ENCODE measurements around the gene MAPK8IP2.
A peak's percentile ranks its signal among the peaks of the same experiment; 100 is the strongest.

MAPK8IP2 gene

DNA sequence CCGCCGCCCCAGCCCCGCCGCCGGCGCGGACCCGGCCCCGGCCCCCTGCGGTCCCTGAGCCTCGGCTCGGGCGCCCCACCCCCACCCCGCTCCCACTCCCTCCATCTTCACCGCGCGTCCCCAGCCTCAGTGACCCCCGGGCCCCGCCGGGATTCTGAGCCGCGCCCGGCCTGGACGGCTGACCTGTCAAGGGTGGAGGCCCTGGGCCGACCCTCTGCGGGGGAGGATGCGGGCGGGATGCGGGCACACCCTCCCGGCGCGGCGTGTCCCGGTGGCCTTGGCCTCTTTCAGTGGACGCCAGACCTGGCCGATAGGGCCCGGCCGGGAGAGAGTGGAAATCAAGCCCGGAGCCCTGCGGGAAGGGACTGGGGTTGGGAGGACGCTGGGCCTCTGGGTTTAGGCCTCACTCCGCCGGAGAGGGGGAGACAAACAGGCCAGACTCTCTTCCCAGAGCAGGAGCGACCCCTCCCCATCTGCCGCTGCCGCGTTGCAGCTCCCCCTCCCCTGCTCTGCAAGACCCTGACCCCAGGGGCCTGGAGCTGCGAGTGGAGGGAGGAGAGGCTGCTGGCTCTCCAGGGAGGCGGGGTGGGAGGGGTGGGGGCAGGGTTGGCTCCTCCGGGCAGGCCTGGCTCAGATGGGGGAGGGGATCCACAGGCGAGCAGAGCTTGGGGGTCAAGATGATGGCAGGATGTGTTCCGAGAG, 525 bp downstream of the MAPK8IP2 start:
- TF ChIP-seq BACH2 (CRISPR knock-in tag; IDR thresholded peaks at IDR 0.05; ENCODE audit: borderline replicate concordance) (no peak), PPARA (CRISPR knock-in tag; IDR thresholded peaks at IDR 0.05; ENCODE audit: borderline replicate concordance) (no peak), TOX (CRISPR knock-in tag; IDR thresholded peaks at IDR 0.05; ENCODE audit: borderline replicate concordance) (no peak), ZNF8 (CRISPR knock-in tag; IDR thresholded peaks at IDR 0.05) (no peak), SNAI2 (CRISPR knock-in tag; IDR thresholded peaks at IDR 0.05) (no peak), ZC3H10 (CRISPR knock-in tag; IDR thresholded peaks at IDR 0.05) (no peak), CSDC2 (CRISPR knock-in tag; IDR thresholded peaks at IDR 0.05) (no peak)
- peak; percentile 13; the same call in 1 of the 3 replicates for ATAC-seq

DNA sequence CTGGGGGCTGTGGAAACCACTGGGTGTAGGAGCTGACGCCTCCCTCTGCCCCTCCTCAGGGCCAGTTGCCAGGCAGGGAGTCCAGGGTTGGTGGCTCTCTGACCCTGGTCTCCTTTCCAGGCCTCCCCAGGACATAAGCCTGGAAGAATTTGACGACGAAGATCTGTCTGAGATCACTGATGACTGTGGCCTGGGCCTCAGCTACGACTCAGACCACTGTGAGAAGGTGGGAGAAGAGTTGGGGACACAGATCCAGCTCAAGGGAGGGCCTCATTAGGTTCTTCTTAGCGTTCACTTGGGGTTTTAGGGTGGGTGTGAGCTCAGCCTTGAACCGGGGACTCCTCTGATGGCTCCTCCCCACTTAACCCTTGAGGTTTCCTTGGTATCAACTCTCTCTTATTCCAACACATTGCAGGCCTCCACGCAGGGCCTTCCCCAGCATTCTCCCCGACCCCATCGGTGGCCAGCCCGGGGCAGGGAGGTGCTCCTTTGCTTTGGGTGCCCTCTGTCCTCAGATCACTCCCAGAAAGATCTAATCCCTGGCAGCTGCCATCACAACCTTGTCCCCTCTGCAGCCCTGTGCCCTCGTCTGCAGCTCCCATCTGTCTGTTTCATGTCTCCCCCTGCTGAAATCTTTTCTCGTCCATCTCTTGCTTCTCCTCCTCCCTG, 1.2 kb downstream of the MAPK8IP2 start:
- ATAC-seq = no peak
- TF ChIP-seq, protein P1, sequence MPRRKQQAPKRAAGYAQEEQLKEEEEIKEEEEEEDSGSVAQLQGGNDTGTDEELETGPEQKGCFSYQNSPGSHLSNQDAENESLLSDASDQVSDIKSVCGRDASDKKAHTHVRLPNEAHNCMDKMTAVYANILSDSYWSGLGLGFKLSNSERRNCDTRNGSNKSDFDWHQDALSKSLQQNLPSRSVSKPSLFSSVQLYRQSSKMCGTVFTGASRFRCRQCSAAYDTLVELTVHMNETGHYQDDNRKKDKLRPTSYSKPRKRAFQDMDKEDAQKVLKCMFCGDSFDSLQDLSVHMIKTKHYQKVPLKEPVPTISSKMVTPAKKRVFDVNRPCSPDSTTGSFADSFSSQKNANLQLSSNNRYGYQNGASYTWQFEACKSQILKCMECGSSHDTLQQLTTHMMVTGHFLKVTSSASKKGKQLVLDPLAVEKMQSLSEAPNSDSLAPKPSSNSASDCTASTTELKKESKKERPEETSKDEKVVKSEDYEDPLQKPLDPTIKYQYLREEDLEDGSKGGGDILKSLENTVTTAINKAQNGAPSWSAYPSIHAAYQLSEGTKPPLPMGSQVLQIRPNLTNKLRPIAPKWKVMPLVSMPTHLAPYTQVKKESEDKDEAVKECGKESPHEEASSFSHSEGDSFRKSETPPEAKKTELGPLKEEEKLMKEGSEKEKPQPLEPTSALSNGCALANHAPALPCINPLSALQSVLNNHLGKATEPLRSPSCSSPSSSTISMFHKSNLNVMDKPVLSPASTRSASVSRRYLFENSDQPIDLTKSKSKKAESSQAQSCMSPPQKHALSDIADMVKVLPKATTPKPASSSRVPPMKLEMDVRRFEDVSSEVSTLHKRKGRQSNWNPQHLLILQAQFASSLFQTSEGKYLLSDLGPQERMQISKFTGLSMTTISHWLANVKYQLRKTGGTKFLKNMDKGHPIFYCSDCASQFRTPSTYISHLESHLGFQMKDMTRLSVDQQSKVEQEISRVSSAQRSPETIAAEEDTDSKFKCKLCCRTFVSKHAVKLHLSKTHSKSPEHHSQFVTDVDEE (CRISPR knock-in tag; IDR thresholded peaks at IDR 0.05) = no peak
- TF ChIP-seq PPARA (CRISPR knock-in tag; IDR thresholded peaks at IDR 0.05; ENCODE audit: borderline replicate concordance) = no peak
- no peak for TF ChIP-seq GLIS3 (CRISPR knock-in tag; IDR thresholded peaks at IDR 0.05)
- no peak for TF ChIP-seq TOX (CRISPR knock-in tag; IDR thresholded peaks at IDR 0.05; ENCODE audit: borderline replicate concordance)
- TF ChIP-seq ZC3H10 (CRISPR knock-in tag; IDR thresholded peaks at IDR 0.05) = no peak
- no peak for TF ChIP-seq ZFP3 (CRISPR knock-in tag; IDR thresholded peaks at IDR 0.05)
- TF ChIP-seq SNAI2 (CRISPR knock-in tag; IDR thresholded peaks at IDR 0.05) = no peak
- TF ChIP-seq ZFP30 (CRISPR knock-in tag; IDR thresholded peaks at IDR 0.05) = no peak
- no peak for TF ChIP-seq ISL1 (CRISPR knock-in tag; IDR thresholded peaks at IDR 0.05)
- TF ChIP-seq, protein P2, sequence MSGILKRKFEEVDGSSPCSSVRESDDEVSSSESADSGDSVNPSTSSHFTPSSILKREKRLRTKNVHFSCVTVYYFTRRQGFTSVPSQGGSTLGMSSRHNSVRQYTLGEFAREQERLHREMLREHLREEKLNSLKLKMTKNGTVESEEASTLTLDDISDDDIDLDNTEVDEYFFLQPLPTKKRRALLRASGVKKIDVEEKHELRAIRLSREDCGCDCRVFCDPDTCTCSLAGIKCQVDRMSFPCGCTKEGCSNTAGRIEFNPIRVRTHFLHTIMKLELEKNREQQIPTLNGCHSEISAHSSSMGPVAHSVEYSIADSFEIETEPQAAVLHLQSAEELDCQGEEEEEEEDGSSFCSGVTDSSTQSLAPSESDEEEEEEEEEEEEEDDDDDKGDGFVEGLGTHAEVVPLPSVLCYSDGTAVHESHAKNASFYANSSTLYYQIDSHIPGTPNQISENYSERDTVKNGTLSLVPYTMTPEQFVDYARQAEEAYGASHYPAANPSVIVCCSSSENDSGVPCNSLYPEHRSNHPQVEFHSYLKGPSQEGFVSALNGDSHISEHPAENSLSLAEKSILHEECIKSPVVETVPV (CRISPR knock-in tag; IDR thresholded peaks at IDR 0.05) = no peak
- TF ChIP-seq CSDC2 (CRISPR knock-in tag; IDR thresholded peaks at IDR 0.05) = no peak
- TF ChIP-seq TCF4 (CRISPR knock-in tag; IDR thresholded peaks at IDR 0.05; ENCODE audit: borderline replicate concordance) = no peak
- TF ChIP-seq, protein P3, sequence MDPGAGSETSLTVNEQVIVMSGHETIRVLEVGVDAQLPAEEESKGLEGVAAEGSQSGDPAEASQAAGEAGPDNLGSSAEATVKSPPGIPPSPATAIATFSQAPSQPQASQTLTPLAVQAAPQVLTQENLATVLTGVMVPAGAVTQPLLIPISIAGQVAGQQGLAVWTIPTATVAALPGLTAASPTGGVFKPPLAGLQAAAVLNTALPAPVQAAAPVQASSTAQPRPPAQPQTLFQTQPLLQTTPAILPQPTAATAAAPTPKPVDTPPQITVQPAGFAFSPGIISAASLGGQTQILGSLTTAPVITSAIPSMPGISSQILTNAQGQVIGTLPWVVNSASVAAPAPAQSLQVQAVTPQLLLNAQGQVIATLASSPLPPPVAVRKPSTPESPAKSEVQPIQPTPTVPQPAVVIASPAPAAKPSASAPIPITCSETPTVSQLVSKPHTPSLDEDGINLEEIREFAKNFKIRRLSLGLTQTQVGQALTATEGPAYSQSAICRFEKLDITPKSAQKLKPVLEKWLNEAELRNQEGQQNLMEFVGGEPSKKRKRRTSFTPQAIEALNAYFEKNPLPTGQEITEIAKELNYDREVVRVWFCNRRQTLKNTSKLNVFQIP (CRISPR knock-in tag; IDR thresholded peaks at IDR 0.05; ENCODE audit: borderline replicate concordance, low read depth) = no peak
- TF ChIP-seq ZNF565 (CRISPR knock-in tag; conservative IDR thresholded peaks at IDR 0.05; ENCODE audit: low read depth) = no peak
- no peak for TF ChIP-seq BACH2 (CRISPR knock-in tag; IDR thresholded peaks at IDR 0.05; ENCODE audit: borderline replicate concordance)
- no peak for TF ChIP-seq RARB (CRISPR knock-in tag; IDR thresholded peaks at IDR 0.05)
- no peak for TF ChIP-seq OSR1 (CRISPR knock-in tag; IDR thresholded peaks at IDR 0.05)

DNA sequence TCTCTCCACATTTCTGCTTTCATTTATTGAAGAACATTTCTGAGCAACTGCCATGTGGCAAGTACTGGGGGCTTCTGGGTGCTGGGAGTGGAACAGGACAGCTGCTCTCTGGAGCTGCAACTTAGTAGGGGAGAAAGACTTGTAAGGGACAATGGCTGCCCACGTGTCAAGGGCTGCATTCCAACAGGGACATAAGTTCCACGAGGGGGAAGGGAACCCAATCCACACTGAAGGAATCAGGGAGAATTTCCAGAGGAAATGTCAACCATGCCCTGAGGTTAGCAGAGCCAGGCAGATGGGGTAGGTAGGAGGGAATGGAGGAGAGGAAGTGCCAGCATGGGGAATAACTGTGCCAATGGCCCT, 1.7 kb downstream of the MAPK8IP2 start:
- TF ChIP-seq ZNF70 (CRISPR knock-in tag; IDR thresholded peaks at IDR 0.05) (no peak), ISL1 (CRISPR knock-in tag; IDR thresholded peaks at IDR 0.05) (no peak), SNAI2 (CRISPR knock-in tag; IDR thresholded peaks at IDR 0.05) (no peak), ARNTL (CRISPR knock-in tag; IDR thresholded peaks at IDR 0.05; ENCODE audit: borderline replicate concordance, low read depth) (no peak), RARB (CRISPR knock-in tag; IDR thresholded peaks at IDR 0.05) (no peak), ZNF565 (CRISPR knock-in tag; conservative IDR thresholded peaks at IDR 0.05; ENCODE audit: low read depth) (no peak), TCF4 (CRISPR knock-in tag; IDR thresholded peaks at IDR 0.05; ENCODE audit: borderline replicate concordance) (no peak), BACH2 (CRISPR knock-in tag; IDR thresholded peaks at IDR 0.05; ENCODE audit: borderline replicate concordance) (no peak)
- TF ChIP-seq, protein P1 (CRISPR knock-in tag; IDR thresholded peaks at IDR 0.05) = no peak
- TF ChIP-seq, protein P4, sequence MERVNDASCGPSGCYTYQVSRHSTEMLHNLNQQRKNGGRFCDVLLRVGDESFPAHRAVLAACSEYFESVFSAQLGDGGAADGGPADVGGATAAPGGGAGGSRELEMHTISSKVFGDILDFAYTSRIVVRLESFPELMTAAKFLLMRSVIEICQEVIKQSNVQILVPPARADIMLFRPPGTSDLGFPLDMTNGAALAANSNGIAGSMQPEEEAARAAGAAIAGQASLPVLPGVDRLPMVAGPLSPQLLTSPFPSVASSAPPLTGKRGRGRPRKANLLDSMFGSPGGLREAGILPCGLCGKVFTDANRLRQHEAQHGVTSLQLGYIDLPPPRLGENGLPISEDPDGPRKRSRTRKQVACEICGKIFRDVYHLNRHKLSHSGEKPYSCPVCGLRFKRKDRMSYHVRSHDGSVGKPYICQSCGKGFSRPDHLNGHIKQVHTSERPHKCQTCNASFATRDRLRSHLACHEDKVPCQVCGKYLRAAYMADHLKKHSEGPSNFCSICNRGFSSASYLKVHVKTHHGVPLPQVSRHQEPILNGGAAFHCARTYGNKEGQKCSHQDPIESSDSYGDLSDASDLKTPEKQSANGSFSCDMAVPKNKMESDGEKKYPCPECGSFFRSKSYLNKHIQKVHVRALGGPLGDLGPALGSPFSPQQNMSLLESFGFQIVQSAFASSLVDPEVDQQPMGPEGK (CRISPR knock-in tag; IDR thresholded peaks at IDR 0.05; ENCODE audit: borderline replicate concordance) = no peak
- no peak for ATAC-seq

Measured in SK-N-SH treated with all-trans-retinoic acid at 6 μM for 48 hours (cell line).